ENCODE measurements around the gene ALKBH7. TPM values are rescaled to one million over a fixed set of nuclear protein-coding genes. Genes with fewer than 3 reads are reported as not detected.
A peak's percentile ranks its signal among the peaks of the same experiment; 100 is the strongest.
"Not testable (repeated sequence)": the region's sequence is repeated elsewhere in the genome, so short reads cannot be mapped to it uniquely, and the experiment has no call there.

Gene ALKBH7
- total RNA-seq, 2 experiments from 2014 or later = 61.0 to 75.9 TPM

GRCh38 chr19:6393983-6394412, 21.4 kb downstream of the ALKBH7 start:
- H3K9me3 ChIP-seq (ENCODE audit: low read length) = no peaks in the 10 kb centered on the region
- intact Hi-C loops (cut with micrococcal nuclease; ENCODE audit: unreplicated experiment) = loop anchor here (10.0 kb wide), 1 partner anchor 111 kb away; the partner anchor contains the start of gene TUBB4A
- BruUV-seq (replicated peaks) = no TSS peak
- H3K79me2 ChIP-seq (ENCODE audit: insufficient read depth, low read depth, low read length) = peaks cover 15% of the 10 kb centered on the region
- peak overlapping the region; percentile 44 for H3K27ac ChIP-seq (ENCODE audit: low read depth, low read length, poor library complexity, severe bottlenecking)
- no peaks in the 10 kb centered on the region for H4K20me1 ChIP-seq (ENCODE audit: insufficient read depth, low read length)
- CTCF ChIA-PET (ENCODE audit: unreplicated experiment) = no interaction called here
- peak overlapping the region; percentile 97 for H2AFZ ChIP-seq (ENCODE audit: low read length)
- peaks cover 21% of the 10 kb centered on the region for H3K36me3 ChIP-seq (ENCODE audit: insufficient read depth, low read length)
- peak overlapping the region; percentile 81 for H3K4me3 ChIP-seq (ENCODE audit: low read depth, low read length, poor library complexity, severe bottlenecking)
- no peak for TF ChIP-seq EZH2phosphoT487 (IDR thresholded peaks at IDR 0.05; ENCODE audit: borderline replicate concordance, low read depth, low read length)
- TF ChIP-seq CTCF (conservative IDR thresholded peaks at IDR 0.05; ENCODE audit: low read length) = no peak
- no peak for DNase-seq (ENCODE audit: low spot score)
- POLR2A ChIA-PET = interaction anchor here (0.7 kb wide), 1 partner anchor 88 kb away, joined by 4 read pairs; the partner anchor contains the start of gene DENND1C
- peak overlapping the region; percentile 91 for H3K4me2 ChIP-seq (ENCODE audit: low read length)
- H3K4me1 ChIP-seq (ENCODE audit: insufficient read depth, low read length, poor library complexity, severe bottlenecking) = peaks cover 14% of the 10 kb centered on the region
- no peaks in the 10 kb centered on the region for H3K9me2 ChIP-seq (ENCODE audit: insufficient read depth, low read length)

- Histone ChIP-seq H3K9me3 (ENCODE audit: low read length) (no peaks in the 10 kb centered on the region), H3K36me3 (ENCODE audit: insufficient read depth, low read length) (peaks cover 14% of the 10 kb centered on the region), H3K4me2 (ENCODE audit: low read length) (no peak overlapping the region), H4K20me1 (ENCODE audit: insufficient read depth, low read length) (no peaks in the 10 kb centered on the region), H3K79me2 (ENCODE audit: insufficient read depth, low read depth, low read length) (peaks cover 15% of the 10 kb centered on the region), H3K9me2 (ENCODE audit: insufficient read depth, low read length) (no peaks in the 10 kb centered on the region), H3K27ac (ENCODE audit: low read depth, low read length, poor library complexity, severe bottlenecking) (no peak overlapping the region), H3K4me3 (ENCODE audit: low read depth, low read length, poor library complexity, severe bottlenecking) (no peak overlapping the region), H3K4me1 (ENCODE audit: insufficient read depth, low read length, poor library complexity, severe bottlenecking) (peaks cover 14% of the 10 kb centered on the region), H2AFZ (ENCODE audit: low read length) (no peak overlapping the region)
- no TSS peak for BruUV-seq (replicated peaks)
- no peak for DNase-seq (ENCODE audit: low spot score)
- ChIA-PET POLR2A (no interaction called here), CTCF (ENCODE audit: unreplicated experiment) (no interaction called here)
- TF ChIP-seq CTCF (conservative IDR thresholded peaks at IDR 0.05; ENCODE audit: low read length) (no peak), EZH2phosphoT487 (IDR thresholded peaks at IDR 0.05; ENCODE audit: borderline replicate concordance, low read depth, low read length) (no peak)
- intact Hi-C loops (cut with micrococcal nuclease; ENCODE audit: unreplicated experiment) = loop anchor here (10.0 kb wide), 1 partner anchor 110 kb away; the partner anchor contains the start of gene TUBB4A
Observed at GRCh38 chr19:6394831-6395230, 22.2 kb downstream of the ALKBH7 start.

- H3K4me1 ChIP-seq (ENCODE audit: insufficient read depth, low read length, poor library complexity, severe bottlenecking) = peaks cover 14% of the 10 kb centered on the region
- H3K4me2 ChIP-seq (ENCODE audit: low read length) = no peak overlapping the region
- DNase-seq (ENCODE audit: low spot score) = no peak
- H2AFZ ChIP-seq (ENCODE audit: low read length) = no peak overlapping the region
- intact Hi-C loops (cut with micrococcal nuclease; ENCODE audit: unreplicated experiment) = loop anchor here (10.0 kb wide), 1 partner anchor 108 kb away; the partner anchor contains the start of gene TUBB4A
- peaks cover 15% of the 10 kb centered on the region for H3K79me2 ChIP-seq (ENCODE audit: insufficient read depth, low read depth, low read length)
- no peak for TF ChIP-seq CTCF (conservative IDR thresholded peaks at IDR 0.05; ENCODE audit: low read length)
- TF ChIP-seq EZH2phosphoT487 (IDR thresholded peaks at IDR 0.05; ENCODE audit: borderline replicate concordance, low read depth, low read length) = no peak
- no peaks in the 10 kb centered on the region for H4K20me1 ChIP-seq (ENCODE audit: insufficient read depth, low read length)
- ChIA-PET POLR2A (no interaction called here), CTCF (ENCODE audit: unreplicated experiment) (no interaction called here)
- no peaks in the 10 kb centered on the region for H3K9me3 ChIP-seq (ENCODE audit: low read length)
- H3K27ac ChIP-seq (ENCODE audit: low read depth, low read length, poor library complexity, severe bottlenecking) = no peak overlapping the region
- H3K36me3 ChIP-seq (ENCODE audit: insufficient read depth, low read length) = peaks cover 7% of the 10 kb centered on the region; the same call in 1 of the 2 replicates
- no peak overlapping the region for H3K4me3 ChIP-seq (ENCODE audit: low read depth, low read length, poor library complexity, severe bottlenecking)
- BruUV-seq (replicated peaks) = no TSS peak
- H3K9me2 ChIP-seq (ENCODE audit: insufficient read depth, low read length) = no peaks in the 10 kb centered on the region
Observed at GRCh38 chr19:6396305-6396704, 23.7 kb downstream of the ALKBH7 start.

- BruUV-seq (replicated peaks); CTCF ChIA-PET (ENCODE audit: unreplicated experiment); H4K20me1 ChIP-seq (ENCODE audit: insufficient read depth, low read length); H3K36me3 ChIP-seq (ENCODE audit: insufficient read depth, low read length); H3K4me3 ChIP-seq (ENCODE audit: low read depth, low read length, poor library complexity, severe bottlenecking); H2AFZ ChIP-seq (ENCODE audit: low read length); H3K9me3 ChIP-seq (ENCODE audit: low read length); H3K79me2 ChIP-seq (ENCODE audit: insufficient read depth, low read depth, low read length); H3K9me2 ChIP-seq (ENCODE audit: insufficient read depth, low read length); DNase-seq (ENCODE audit: low spot score); H3K4me2 ChIP-seq (ENCODE audit: low read length); H3K27ac ChIP-seq (ENCODE audit: low read depth, low read length, poor library complexity, severe bottlenecking); intact Hi-C loops (cut with micrococcal nuclease; ENCODE audit: unreplicated experiment); H3K4me1 ChIP-seq (ENCODE audit: insufficient read depth, low read length, poor library complexity, severe bottlenecking): not testable (repeated sequence)
- POLR2A ChIA-PET = interaction anchor here (0.6 kb wide), 1 partner anchor 400 kb away, joined by 3 read pairs; no protein-coding TSS in a partner anchor
Observed at GRCh38 chr19:6400062-6400944, 27.7 kb downstream of the ALKBH7 start.
